HL-60 (cell line): Measurements from ENCODE around the gene CSNK1G2.

Experiments
- TF ChIP-seq, protein P1 (sequence below): IDR thresholded peaks from 2 replicates; pipeline ENCODE4 v1.6.1; 2012; ENCODE audit warnings: low read depth; ENCODE audit not compliant: insufficient replicate concordance
- TF ChIP-seq, protein P2 (sequence below): IDR thresholded peaks from one replicate; pipeline ENCODE4 v1.5.1; 2011; ENCODE audit warnings: low read length, control low read depth, inconsistent platforms; ENCODE audit not compliant: insufficient read depth

- TF ChIP-seq, protein P1, sequence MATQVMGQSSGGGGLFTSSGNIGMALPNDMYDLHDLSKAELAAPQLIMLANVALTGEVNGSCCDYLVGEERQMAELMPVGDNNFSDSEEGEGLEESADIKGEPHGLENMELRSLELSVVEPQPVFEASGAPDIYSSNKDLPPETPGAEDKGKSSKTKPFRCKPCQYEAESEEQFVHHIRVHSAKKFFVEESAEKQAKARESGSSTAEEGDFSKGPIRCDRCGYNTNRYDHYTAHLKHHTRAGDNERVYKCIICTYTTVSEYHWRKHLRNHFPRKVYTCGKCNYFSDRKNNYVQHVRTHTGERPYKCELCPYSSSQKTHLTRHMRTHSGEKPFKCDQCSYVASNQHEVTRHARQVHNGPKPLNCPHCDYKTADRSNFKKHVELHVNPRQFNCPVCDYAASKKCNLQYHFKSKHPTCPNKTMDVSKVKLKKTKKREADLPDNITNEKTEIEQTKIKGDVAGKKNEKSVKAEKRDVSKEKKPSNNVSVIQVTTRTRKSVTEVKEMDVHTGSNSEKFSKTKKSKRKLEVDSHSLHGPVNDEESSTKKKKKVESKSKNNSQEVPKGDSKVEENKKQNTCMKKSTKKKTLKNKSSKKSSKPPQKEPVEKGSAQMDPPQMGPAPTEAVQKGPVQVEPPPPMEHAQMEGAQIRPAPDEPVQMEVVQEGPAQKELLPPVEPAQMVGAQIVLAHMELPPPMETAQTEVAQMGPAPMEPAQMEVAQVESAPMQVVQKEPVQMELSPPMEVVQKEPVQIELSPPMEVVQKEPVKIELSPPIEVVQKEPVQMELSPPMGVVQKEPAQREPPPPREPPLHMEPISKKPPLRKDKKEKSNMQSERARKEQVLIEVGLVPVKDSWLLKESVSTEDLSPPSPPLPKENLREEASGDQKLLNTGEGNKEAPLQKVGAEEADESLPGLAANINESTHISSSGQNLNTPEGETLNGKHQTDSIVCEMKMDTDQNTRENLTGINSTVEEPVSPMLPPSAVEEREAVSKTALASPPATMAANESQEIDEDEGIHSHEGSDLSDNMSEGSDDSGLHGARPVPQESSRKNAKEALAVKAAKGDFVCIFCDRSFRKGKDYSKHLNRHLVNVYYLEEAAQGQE, result no peak
- TF ChIP-seq, protein P2, sequence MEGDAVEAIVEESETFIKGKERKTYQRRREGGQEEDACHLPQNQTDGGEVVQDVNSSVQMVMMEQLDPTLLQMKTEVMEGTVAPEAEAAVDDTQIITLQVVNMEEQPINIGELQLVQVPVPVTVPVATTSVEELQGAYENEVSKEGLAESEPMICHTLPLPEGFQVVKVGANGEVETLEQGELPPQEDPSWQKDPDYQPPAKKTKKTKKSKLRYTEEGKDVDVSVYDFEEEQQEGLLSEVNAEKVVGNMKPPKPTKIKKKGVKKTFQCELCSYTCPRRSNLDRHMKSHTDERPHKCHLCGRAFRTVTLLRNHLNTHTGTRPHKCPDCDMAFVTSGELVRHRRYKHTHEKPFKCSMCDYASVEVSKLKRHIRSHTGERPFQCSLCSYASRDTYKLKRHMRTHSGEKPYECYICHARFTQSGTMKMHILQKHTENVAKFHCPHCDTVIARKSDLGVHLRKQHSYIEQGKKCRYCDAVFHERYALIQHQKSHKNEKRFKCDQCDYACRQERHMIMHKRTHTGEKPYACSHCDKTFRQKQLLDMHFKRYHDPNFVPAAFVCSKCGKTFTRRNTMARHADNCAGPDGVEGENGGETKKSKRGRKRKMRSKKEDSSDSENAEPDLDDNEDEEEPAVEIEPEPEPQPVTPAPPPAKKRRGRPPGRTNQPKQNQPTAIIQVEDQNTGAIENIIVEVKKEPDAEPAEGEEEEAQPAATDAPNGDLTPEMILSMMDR, result no peak
Measured at GRCh38 chr19:1979017-1979416, 38.0 kb downstream of the CSNK1G2 start.
